OCI-M2 (cell line): ENCODE results near the gene NCDN.

Source experiments
- DNase-seq: peaks from one replicate; lab custom pipeline; 2025; ENCODE audit not compliant: unreplicated experiment; lab: John Stamatoyannopoulos, UW

Gene NCDN

DNA sequence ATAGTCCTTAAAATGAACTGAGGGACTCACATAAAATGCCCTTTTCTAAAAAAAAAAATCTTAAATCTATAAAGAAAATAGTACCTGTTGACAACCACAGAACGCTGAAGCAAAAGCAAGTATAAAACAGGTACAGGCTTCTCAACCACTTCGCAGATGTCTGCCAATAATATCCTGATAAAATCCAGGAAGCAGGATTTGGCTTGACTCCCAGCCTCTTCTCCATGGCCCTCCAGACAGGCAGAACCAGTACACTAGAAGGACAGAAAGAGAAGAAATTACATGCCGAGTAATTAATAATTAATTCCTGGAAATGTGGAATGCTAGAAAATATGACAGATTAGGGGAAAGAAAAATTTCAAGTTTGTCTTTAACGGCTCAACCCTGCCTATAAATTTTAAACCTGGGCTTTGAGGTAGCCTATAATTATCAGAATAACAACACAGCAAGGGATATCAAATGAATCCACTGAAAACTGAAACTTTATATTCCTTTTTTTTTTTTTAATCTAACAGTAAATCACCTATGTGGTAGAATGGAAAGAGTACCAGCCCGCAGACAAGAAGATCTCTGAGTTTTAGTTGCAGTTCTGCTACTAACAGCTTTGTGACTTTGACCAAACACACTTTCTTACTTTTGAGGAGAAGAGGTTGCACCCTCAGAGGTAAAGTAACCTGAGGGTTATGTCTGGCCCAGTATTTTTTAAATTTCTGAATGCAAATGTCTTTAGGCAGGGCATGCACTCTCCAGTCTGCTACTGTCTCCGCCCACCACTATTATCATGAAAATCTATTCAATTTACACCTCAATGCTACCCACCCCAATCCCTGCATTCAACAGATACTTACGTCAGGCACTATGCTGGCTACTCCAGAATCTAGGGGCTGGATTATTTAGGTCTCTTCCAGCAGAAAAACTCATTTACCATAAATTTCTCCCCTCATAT lies 3.1 kb upstream of the NCDN start:
- DNase-seq: no peak

DNA sequence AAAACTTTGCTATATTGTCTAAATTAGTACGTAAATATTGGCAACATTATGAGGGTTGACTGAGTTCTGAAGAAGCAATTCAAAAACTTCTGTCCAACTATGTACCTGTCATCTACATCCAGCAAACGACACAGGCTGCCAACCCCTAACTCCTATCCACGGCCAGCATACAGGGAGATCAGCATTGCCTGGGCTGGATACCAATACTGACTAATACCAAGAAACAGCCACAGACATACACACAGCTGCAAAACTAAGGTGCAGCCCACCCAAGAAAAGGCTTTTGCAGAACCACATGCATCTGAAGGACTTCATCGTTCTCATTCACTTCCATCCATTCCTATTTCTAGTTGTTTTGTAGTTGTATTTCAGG lies 2.4 kb upstream of the NCDN start:
- DNase-seq: no peak

DNA sequence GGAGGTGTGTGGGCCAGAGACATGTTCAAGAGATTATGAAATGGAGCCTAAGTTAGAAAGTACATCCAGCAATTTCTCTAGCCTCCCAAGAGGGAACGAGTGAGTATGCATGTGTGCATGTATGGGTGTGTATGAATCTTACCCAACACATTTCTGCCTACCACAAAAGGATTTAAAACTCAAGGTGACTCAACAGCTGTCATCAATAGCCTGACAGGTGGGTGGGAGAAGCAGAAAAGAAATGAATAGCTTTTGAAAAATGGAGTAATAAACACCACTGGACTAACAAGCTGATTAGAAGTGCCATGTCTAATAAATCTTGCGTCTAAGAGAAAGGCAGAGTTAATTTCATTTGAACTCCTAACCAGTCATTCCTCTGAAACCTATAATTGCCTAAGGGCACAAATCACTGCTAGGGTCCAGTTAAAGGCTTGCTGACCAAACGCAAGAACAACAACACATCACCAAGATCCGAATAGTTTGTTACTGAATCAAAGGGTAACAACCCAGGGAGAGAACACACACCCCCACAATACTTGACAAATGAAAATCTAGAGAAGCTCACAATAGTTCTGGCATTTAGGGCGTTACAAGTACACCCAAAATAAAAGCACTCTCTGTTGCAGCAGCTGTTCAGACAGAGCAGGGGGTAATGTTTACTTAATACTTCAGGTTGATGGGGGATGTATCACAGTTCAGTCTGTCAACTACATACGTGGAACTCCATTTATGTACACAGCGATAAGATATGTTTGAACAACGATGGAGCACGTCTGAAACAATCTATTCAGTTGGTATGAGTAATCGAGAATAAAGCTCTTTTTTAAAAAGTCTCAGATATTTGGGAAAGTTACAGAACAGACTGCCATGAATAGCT lies 1.8 kb upstream of the NCDN start:
- no peak for DNase-seq

DNA sequence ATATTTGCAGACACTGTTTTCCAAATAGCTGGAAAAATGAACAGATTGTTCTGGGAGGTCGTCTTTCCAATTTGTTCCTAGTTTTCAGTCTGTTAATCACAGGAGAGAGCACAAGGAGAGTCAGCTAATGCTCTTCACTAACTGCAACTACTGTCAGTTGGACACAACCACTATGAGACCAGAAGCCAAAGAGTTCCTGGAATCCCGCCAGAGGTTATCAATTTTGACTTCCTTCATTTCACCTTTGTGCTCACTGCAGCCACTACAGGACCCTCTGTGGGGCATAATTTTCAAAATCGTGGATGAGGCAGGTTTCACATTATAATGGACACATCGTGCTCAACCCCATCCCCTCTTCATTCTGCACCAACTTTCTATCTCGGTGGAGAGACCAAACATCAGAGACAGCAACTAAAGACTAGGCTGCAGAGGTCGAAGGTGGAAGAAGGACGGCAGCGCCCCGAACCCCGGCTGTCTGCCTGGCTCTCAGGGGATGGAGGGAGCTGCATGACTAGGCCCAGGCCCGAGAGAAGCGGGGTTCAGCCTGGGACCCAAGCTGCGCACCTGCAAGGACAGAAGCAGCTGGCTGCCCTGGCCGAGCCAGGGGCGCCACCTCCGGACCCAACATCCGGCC lies 998 bp upstream of the NCDN start:
- no peak for DNase-seq

DNA sequence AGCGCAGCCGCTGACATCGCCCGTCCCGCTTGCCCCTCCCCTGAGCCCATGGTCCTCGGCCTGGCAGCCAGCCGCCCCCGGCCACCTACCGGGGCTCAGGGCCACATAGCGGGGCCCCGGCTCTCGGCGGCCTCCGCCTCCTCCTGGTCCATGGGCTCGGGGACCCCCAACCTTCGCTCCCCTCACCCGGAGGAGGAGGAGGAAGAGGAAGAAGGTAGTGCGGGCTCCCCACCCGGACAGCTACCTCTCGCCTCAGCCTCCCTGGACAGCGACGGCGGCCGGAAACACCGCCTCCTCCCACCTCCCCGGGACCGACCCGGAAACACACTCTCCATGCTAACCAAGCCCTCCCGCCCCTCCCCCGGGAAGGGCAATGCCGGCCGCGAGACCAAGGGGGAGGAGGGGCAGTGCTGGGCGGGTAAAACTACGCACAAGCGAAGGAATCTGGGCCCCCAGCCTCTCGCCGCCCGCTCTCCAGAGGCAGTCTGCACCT lies 435 bp upstream of the NCDN start, which contains the start of gene KIAA0319L:
KIAA0319L (minus strand) TSS at position 286 of the 493 bp plus-strand sequence. CDS start 2,912 bp downstream, outside the sequence.
- DNase-seq: no peak

DNA sequence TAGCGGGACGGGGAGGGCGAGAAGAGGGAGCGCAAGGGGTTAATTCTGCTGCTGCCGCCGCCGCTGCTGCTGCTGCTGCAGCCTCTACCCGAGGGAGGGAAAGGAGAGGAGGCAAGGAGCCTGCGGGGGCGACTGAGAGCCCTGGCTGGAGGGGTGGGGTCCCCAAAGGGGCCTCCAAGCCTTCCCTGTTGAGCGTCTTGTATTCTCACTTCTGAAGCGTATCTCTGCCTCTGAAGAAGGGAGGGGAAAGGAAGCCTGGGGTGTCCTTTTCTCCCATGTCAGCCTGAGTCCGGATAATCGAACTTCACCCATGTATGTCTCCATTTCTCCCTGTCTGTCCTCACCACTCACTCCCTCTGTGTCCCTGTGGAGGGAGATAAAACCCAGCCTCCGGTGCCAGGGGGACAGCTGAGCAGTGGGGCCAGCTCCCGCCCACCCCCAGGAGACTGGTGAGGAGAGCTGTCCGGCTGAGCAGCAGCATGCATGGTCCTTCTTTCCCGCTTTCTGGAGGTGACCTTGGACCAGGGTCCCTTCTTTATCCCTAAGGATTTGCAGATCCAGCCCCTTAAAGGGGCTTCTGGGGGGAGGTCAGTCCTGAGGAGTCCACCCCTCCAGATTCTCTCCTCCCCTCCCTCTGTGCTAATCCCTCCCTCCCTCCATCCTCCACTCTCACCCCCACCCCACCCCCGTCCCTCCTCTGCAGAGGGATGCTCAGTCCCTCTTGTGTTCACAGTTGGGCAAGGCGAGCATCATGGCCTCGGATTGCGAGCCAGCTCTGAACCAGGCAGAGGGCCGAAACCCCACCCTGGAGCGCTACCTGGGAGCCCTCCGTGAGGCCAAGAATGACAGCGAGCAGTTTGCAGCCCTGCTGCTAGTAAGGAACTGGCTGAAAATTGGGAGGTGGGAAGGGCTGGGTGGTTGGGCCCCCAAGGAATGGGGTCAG lies 1.0 kb downstream of the NCDN start:
- no peak for DNase-seq

DNA sequence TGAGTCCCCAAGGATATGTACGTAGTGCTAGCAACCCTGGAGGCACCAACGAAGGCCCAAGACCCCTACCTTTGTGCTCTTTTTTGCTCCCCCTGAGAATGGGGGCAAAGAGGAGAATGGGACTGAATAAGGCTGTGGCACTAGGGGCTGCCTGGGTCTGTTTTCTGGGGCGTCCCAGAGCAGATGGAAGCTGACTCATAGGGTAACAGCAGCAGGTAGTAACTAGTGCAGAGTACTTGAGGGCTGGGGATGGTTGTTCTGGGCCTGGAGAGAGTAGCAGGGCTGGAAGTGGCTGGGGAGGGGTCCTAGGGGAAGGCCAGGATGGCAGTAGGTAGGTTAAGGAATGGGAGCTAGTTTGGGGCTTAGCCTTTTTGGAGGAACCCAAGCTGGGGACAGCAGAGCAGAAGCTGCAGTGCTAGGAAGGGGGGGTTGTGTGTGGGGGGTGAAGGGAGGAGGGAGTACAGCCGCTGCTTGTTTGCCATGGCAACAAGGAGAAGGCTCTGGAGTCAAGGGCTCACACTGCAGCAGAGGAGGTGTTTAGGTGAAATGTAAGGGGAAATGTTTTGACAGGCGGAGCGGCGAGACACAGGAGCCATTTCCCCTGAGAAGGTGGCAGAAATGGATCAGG lies 1.8 kb downstream of the NCDN start:
- DNase-seq: no peak

DNA sequence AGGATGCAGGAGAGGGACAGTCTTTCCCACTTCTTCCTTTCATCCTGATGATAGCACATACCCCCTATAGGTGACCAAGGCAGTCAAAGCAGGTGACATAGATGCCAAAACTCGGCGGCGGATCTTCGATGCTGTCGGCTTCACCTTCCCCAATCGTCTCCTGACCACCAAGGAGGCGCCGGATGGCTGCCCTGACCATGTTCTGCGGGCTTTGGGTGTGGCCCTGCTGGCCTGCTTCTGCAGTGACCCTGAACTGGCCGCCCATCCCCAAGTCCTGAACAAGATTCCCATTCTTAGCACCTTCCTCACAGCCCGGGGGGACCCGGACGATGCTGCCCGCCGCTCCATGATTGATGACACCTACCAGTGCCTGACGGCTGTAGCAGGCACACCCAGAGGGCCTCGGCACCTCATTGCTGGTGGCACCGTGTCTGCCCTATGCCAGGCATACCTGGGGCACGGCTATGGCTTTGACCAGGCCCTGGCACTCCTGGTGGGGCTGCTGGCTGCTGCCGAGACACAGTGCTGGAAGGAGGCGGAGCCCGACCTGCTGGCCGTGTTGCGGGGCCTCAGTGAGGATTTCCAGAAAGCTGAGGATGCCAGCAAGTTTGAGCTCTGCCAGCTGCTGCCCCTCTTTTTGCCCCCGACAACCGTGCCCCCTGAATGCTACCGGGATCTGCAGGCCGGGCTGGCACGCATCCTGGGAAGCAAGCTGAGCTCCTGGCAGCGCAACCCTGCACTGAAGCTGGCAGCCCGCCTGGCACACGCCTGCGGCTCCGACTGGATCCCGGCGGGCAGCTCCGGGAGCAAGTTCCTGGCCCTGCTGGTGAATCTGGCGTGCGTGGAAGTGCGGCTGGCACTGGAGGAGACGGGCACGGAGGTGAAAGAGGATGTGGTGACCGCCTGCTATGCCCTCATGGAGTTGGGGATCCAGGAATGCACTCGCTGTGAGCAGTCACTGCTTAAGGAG lies 2.9 kb downstream of the NCDN start:
- DNase-seq: no peak

DNA sequence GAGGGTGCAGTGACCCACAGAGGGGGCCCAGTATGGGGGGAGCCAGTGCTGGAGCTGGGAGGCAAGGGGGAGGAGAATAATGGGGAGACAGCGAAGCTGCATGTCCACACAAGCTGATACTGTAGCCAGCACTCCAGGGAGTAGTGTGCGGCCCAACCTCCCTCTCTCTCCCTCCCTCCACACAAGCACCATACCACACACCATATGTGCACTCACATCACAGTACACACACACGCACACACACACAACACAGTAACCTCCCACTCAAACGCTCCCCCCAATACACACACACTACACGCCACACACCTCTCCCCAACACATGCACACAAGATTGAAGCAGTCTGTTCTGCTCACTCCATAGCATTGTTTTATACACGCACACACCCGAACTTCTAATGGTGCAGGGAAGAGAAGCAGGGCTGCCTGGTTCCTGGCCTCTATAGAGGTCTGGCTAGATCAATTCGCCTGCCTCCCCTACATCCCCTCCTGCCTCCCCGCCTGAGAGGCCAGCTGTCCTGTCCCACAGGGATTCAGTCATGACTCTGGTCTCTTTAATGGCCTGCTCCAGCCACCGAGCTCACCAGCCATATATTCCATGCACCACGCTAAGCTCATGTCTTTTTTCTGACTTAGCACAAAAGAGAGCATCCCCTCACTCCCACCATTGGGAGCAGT lies 3.8 kb downstream of the NCDN start:
- no peak for DNase-seq

DNA sequence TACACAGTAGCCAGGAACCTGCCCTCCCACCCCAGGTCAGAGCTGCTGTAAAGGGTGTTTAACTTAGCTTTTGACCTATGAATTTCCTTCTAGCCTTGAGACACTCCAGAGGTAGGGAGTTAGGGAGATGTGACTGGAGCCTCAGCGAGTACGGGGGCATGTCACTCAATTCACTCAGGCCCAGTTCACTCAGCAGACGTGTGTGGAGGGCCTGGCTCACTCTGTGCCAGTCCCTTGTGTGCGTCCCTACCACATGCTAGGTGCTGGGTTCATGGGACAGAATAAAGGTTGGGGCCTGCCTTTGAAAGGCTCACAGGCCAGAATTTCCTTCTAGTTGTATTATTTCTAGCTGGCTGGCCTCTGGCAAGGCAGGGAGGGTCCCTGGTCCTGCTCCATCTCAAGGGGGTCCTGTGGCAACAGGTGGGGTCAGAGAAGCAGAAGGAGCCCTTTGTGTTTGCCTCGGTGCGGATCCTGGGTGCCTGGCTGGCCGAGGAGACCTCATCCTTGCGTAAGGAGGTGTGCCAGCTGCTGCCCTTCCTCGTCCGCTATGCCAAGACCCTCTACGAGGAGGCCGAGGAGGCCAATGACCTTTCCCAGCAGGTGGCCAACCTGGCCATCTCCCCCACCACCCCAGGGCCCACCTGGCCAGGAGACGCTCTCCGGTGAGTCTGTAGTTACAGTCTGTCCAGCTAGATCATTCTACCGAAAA lies 4.5 kb downstream of the NCDN start:
- no peak for DNase-seq

DNA sequence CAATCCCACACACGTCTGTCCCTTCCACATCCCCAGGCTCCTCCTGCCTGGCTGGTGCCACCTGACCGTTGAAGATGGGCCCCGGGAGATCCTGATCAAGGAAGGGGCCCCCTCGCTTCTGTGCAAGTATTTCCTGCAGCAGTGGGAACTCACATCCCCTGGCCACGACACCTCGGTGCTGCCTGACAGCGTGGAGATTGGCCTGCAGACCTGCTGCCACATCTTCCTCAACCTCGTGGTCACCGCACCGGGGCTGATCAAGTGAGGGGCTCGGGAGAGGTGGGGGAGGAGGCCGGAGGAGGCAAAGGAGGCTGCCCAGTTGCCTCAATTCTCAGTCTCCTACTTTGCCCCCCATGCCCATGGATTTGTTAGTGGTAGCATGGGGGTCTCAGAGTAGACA lies 5.6 kb downstream of the NCDN start:
- DNase-seq: no peak

DNA sequence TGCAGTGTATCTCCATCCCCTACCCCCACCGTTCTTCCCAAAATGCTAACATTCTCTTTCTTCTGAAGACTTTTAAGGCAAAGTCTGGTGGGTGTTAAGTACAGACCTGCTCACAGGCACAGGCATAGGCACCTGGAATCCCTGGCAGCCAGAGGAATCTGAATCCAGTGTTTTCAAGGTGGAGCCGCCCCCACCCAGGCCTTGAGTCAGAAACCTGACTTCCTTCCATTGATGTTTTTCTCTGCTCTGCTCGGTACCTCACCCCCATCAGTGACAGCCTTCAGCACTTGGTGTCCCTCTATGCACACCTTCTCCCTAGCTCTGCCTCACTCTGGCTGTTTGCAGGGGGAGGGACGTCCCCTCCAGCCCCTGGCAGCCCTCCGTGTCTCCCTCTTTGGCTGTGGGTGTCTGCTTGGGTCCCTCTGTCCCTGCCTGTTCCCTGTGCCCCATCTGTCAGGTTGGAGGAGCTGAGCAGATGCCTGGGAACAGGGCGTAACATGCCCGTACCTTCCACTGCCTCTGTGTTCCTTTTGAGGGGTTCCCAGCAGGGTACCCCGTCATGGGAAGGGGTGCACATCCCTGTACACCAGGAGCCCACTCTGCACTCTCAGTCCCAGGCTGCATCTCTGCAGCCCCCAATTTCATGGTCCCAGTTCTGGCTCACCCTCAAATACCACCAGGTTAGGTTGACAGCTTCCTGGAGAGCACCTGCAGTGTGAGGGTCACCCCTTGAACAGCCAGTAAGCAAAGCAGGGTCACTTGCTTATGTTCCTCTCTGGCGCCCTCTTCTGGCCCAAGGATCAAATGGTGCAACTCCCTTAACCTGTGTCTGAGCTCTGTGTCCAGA lies 6.7 kb downstream of the NCDN start:
- no peak for DNase-seq

DNA sequence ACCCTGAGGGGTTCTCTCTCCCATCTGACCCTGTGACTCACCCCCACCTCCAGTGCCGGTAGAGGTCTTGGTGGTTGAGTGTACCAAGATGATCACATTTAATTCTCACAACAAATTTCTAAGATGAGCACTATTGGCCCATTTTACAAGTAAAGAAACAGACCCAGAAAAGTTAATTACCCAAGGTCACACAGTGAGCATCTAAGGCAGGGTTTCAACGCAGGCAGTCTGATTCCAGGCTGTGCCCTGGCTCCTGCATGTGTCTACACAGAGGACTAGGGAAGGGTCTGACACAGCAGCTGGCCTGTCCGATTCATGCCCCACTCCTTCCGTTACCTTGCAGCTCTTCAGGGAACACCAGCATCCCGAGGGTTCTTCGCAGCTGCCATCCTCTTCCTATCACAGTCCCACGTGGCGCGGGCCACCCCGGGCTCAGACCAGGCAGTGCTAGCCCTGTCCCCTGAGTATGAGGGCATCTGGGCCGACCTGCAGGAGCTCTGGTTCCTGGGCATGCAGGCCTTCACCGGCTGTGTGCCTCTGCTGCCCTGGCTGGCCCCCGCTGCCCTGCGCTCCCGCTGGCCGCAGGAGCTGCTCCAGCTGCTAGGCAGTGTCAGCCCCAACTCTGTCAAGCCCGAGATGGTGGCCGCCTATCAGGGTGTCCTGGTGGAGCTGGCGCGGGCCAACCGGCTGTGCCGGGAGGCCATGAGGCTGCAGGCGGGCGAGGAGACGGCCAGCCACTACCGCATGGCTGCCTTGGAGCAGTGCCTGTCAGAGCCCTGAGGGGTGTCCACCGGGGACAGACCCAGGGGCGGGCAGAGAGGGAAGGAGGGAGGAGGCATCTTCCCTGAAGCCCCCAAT lies 7.5 kb downstream of the NCDN start:
- no peak for DNase-seq

DNA sequence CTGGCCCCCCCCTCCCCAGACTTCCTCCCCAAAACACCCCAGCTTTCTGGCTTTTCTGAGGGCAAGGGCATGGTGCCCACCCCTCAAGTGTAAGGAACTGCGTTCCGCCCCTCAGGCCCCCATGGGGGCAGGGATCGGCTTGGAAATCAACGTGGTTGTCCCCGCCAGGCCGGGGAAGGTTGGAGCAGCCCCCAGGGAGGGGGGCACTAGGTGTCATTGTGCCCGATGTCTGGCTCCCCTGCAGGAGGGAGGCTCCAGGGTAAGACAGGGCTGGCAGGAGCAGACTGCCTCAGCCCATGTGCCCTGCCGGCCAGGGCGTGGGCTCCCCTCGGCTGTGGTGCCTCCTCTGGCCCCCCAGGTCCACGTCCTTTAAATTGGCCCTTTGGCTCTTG lies 8.1 kb downstream of the NCDN start:
- no peak for DNase-seq

DNA sequence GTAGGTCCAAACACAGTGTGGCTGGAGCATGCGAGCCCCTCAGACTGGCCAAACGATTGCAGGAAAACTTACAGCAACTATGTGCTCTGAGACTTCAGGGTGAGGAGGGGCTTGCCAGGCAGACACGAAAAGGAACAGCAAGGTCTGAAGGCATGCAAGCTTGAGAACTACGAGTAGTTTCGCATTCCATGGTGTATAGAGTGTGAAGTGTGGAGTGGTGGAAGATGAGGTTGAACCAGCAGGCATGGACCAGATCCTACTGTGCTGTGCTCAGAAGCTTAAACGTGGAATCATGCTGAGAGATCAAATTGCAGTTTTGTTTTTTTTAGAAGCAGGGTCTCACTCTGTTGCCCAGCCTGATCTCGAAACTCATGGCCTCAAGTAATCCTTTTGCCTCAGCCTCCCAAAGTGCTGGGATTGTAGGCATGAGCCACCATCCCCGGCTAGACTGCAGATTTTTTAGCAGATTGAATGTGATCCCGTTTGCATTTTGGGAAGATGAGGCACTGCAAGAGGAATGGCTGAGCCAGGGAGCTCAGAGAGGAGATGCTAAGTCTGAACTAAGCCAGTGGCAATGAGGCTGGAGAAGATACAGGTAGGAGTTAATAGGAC lies 10.5 kb downstream of the NCDN start:
- DNase-seq: no peak
